GM18508 (cell line): Measurements from ENCODE around the gene PLCB1.
A peak's percentile ranks its signal among the peaks of the same experiment; 100 is the strongest.
"Not testable (repeated sequence)": the region's sequence is repeated elsewhere in the genome, so short reads cannot be mapped to it uniquely, and the experiment has no call there.

Experiments
- ATAC-seq: cut with Tn5 transposase; IDR thresholded peaks from one replicate; pipeline ENCODE4 v1.9.1; 2021; ENCODE audit warnings: moderate number of reproducible peaks; ENCODE audit not compliant: insufficient read depth, unreplicated experiment

Gene PLCB1

GRCh38 chr20:8787090-8787489 is 655.0 kb downstream of the PLCB1 start:
- no peak for ATAC-seq

- ATAC-seq, result no peak
Observed at GRCh38 chr20:8788275-8788674, 656.2 kb downstream of the PLCB1 start.

GRCh38 chr20:8788831-8789230 is 656.8 kb downstream of the PLCB1 start:
- ATAC-seq, result no peak

GRCh38 chr20:8790442-8791074 is 658.5 kb downstream of the PLCB1 start:
- peak; percentile 83 for ATAC-seq

- no peak for ATAC-seq
Observed at GRCh38 chr20:8795404-8795803, 663.3 kb downstream of the PLCB1 start.

GRCh38 chr20:8796088-8796660 is 664.1 kb downstream of the PLCB1 start:
- no peak for ATAC-seq

GRCh38 chr20:8798505-8798904 is 666.4 kb downstream of the PLCB1 start:
- ATAC-seq, result no peak

GRCh38 chr20:8800089-8800488 is 668.0 kb downstream of the PLCB1 start:
- no peak for ATAC-seq

- no peak for ATAC-seq
Observed at GRCh38 chr20:8801686-8802085, 669.6 kb downstream of the PLCB1 start.

GRCh38 chr20:8803065-8803464 is 671.0 kb downstream of the PLCB1 start:
- ATAC-seq, result no peak

- ATAC-seq, result no peak
Observed at GRCh38 chr20:8803941-8804340, 671.9 kb downstream of the PLCB1 start.

GRCh38 chr20:8805737-8806442 is 673.8 kb downstream of the PLCB1 start:
- no peak for ATAC-seq

- no peak for ATAC-seq
Observed at GRCh38 chr20:8807480-8808201, 675.6 kb downstream of the PLCB1 start.

GRCh38 chr20:8808202-8808535 is 676.1 kb downstream of the PLCB1 start:
- no peak for ATAC-seq

- no peak for ATAC-seq
Observed at GRCh38 chr20:8809107-8809953, 677.3 kb downstream of the PLCB1 start.

- no peak for ATAC-seq
Observed at GRCh38 chr20:8811801-8812594, 679.9 kb downstream of the PLCB1 start.

- no peak for ATAC-seq
Observed at GRCh38 chr20:8812817-8813216, 680.8 kb downstream of the PLCB1 start.

GRCh38 chr20:8815208-8815607 is 683.1 kb downstream of the PLCB1 start:
- no peak for ATAC-seq

GRCh38 chr20:8829256-8829655 is 697.2 kb downstream of the PLCB1 start:
- no peak for ATAC-seq

GRCh38 chr20:8834294-8834693 is 702.2 kb downstream of the PLCB1 start:
- not testable (repeated sequence) for ATAC-seq
